Measurements from ENCODE around the gene SP8.

Gene SP8

GRCh38 chr7:20735346-20736065 is 51.2 kb downstream of the SP8 start:
- TF ChIP-seq CTCF (IDR thresholded peaks at IDR 0.05; ENCODE audit: low read depth, low read length) = no peak
- H3K9me3 ChIP-seq (ENCODE audit: severe bottlenecking) = no peaks in the 10 kb centered on the region
- no peaks in the 10 kb centered on the region for H3K27me3 ChIP-seq (ENCODE audit: insufficient read depth, low read depth, severe bottlenecking)
- H3K27ac ChIP-seq = no peak overlapping the region
- DNase-seq = no peak
- H3K36me3 ChIP-seq = no peaks in the 10 kb centered on the region
- no peak overlapping the region for H3K4me3 ChIP-seq (ENCODE audit: low read depth, low read length)
